ENCODE results near the gene FBP1.

FBP1 gene

DNA sequence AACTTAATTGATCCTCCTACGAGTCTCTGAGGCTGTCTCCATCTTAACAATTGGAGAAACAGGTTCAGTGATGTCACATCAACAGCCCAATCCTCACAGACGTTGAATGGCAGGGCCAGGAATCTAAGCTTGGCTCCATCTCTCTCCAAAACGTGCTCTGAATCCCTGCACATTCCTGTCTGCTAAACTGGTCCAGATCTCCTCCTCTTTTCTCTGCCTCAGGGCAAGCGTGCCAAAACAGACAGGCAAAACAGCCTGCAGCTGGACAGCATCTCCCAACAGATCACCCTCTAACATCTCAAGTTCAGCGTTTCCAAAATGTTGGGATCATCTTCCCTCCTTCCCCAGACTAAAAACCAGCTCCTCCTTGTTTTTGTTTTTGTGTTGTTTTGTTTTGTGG lies 6.6 kb downstream of the FBP1 start:
- no peak overlapping the region for H3K4me3 ChIP-seq (IDR thresholded peaks at IDR 0.05; ENCODE audit: insufficient read depth, low read depth, low read length)

DNA sequence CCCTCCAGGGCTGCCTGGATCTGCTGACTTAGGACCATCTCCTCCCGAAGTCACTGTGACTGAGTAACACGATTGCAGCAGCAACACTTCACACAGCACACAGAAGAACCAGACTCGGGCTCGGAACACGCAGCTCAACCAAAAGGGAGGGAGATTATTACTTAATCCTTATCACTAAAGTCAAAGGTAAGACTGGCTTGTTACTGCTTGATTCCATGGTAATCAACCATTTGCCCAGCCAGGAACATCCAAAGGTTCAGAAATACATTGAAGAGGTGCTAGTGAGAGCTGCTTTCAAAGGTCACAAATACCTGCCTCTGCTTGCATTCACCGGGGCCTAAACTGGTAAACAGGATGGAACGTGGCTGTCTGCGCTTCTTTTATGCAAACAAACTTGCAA lies 7.7 kb downstream of the FBP1 start:
- Histone ChIP-seq H3K27ac (no peak overlapping the region), H4K20me1 (ENCODE audit: insufficient read depth) (no peaks in the 10 kb centered on the region), H3K27me3 (ENCODE audit: insufficient read depth, low read depth) (no peaks in the 10 kb centered on the region), H3K4me2 (no peak overlapping the region), H3K4me3 (IDR thresholded peaks at IDR 0.05; ENCODE audit: insufficient read depth, low read depth, low read length) (no peak overlapping the region), H3K9ac (no peak overlapping the region), H3K4me1 (ENCODE audit: low read depth, poor library complexity, severe bottlenecking) (no peaks in the 10 kb centered on the region), H3K36me3 (ENCODE audit: insufficient read depth) (no peaks in the 10 kb centered on the region), H2AFZ (ENCODE audit: low read depth) (no peak overlapping the region), H3K79me2 (ENCODE audit: insufficient read depth, low read depth) (no peaks in the 10 kb centered on the region)
- TF ChIP-seq, protein P1, sequence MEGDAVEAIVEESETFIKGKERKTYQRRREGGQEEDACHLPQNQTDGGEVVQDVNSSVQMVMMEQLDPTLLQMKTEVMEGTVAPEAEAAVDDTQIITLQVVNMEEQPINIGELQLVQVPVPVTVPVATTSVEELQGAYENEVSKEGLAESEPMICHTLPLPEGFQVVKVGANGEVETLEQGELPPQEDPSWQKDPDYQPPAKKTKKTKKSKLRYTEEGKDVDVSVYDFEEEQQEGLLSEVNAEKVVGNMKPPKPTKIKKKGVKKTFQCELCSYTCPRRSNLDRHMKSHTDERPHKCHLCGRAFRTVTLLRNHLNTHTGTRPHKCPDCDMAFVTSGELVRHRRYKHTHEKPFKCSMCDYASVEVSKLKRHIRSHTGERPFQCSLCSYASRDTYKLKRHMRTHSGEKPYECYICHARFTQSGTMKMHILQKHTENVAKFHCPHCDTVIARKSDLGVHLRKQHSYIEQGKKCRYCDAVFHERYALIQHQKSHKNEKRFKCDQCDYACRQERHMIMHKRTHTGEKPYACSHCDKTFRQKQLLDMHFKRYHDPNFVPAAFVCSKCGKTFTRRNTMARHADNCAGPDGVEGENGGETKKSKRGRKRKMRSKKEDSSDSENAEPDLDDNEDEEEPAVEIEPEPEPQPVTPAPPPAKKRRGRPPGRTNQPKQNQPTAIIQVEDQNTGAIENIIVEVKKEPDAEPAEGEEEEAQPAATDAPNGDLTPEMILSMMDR (conservative IDR thresholded peaks at IDR 0.05; ENCODE audit: low read depth, low read length) = no peak

More for the DNA sequence above, 6.6 kb downstream of the FBP1 start:
- H3K27me3 ChIP-seq (ENCODE audit: insufficient read depth, low read depth) = no peaks in the 10 kb centered on the region
- H3K36me3 ChIP-seq (ENCODE audit: insufficient read depth) = no peaks in the 10 kb centered on the region
- H4K20me1 ChIP-seq (ENCODE audit: insufficient read depth) = no peaks in the 10 kb centered on the region
- H3K4me1 ChIP-seq (ENCODE audit: low read depth, poor library complexity, severe bottlenecking) = no peaks in the 10 kb centered on the region
- no peak overlapping the region for H3K27ac ChIP-seq
- TF ChIP-seq, protein P1 (conservative IDR thresholded peaks at IDR 0.05; ENCODE audit: low read depth, low read length) = no peak
- H2AFZ ChIP-seq (ENCODE audit: low read depth) = no peak overlapping the region
- H3K9ac ChIP-seq = no peak overlapping the region
- H3K4me2 ChIP-seq = no peak overlapping the region
- no peaks in the 10 kb centered on the region for H3K79me2 ChIP-seq (ENCODE audit: insufficient read depth, low read depth)

DNA sequence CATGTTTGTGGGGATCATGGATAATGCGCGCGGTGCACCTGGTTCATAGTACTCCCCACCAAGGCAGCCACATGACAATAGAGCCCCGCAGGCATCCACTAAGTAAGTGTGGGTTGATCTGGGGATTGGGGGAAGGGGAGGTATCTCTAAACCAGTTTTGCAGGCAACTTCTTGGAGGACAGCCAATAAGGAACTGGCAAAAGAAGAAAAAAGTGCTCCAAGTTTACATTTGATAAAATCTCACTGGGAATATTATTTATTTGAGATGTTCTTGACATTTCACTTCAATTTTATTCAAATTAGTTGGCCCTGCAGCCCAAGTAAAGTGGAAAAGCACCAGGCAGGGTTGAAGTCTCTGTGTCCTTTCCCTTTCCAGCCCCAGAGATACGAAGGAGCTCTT lies 8.5 kb downstream of the FBP1 start:
- Histone ChIP-seq H4K20me1 (ENCODE audit: insufficient read depth) (no peaks in the 10 kb centered on the region), H3K36me3 (ENCODE audit: insufficient read depth) (no peaks in the 10 kb centered on the region), H3K4me2 (no peak overlapping the region), H3K9ac (no peak overlapping the region), H2AFZ (ENCODE audit: low read depth) (no peak overlapping the region), H3K27ac (no peak overlapping the region), H3K4me1 (ENCODE audit: low read depth, poor library complexity, severe bottlenecking) (no peaks in the 10 kb centered on the region), H3K27me3 (ENCODE audit: insufficient read depth, low read depth) (no peaks in the 10 kb centered on the region), H3K79me2 (ENCODE audit: insufficient read depth, low read depth) (no peaks in the 10 kb centered on the region), H3K4me3 (IDR thresholded peaks at IDR 0.05; ENCODE audit: insufficient read depth, low read depth, low read length) (no peak overlapping the region)
- TF ChIP-seq, protein P1 (conservative IDR thresholded peaks at IDR 0.05; ENCODE audit: low read depth, low read length) = no peak

DNA sequence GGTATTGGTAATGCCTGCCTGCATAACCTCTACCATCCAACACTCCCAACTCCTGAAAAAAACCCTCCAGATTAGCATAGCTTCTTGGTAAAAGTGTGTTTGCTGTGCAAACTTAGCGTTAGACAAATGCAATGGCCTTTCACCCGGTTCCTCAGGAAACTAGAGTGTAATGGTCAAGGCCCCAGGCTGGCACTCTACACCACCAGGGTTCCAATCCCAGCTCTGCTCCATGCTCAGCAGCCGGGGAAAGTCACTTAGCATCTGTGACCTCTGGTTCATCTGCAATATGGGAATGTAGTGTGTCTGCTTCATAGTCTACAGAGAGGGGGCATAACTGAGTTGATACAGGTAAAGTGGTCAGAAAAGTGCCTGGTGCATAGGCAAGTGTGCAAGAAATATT lies 9.0 kb downstream of the FBP1 start:
- Histone ChIP-seq H3K9ac (no peak overlapping the region), H2AFZ (ENCODE audit: low read depth) (no peak overlapping the region), H3K4me1 (ENCODE audit: low read depth, poor library complexity, severe bottlenecking) (no peaks in the 10 kb centered on the region), H4K20me1 (ENCODE audit: insufficient read depth) (no peaks in the 10 kb centered on the region), H3K36me3 (ENCODE audit: insufficient read depth) (no peaks in the 10 kb centered on the region), H3K79me2 (ENCODE audit: insufficient read depth, low read depth) (no peaks in the 10 kb centered on the region), H3K4me3 (IDR thresholded peaks at IDR 0.05; ENCODE audit: insufficient read depth, low read depth, low read length) (no peak overlapping the region), H3K27me3 (ENCODE audit: insufficient read depth, low read depth) (no peaks in the 10 kb centered on the region), H3K27ac (no peak overlapping the region), H3K4me2 (no peak overlapping the region)
- TF ChIP-seq, protein P1 (conservative IDR thresholded peaks at IDR 0.05; ENCODE audit: low read depth, low read length) = no peak
